Measurements from ENCODE around the gene EPHA1.

EPHA1 gene

DNA sequence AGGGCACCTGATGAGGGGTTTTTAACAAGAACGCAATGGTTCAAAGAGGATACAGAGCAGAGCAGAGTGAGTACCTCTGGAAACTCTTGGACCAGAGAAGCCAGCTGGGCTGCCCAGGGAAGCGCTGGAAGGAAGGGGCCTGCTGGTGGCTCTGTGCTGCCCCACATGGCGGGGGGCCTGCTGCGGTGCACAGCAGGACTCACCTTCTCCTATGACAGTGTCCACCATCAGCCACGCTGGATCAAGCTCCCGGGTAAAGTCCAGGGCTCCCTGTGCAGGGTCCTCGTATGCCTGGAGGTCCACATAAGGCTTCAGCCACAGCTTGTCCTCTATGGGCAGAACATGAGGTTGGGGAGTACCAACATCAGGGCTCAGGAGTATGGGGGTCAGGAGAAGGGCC is 12.5 kb downstream of the EPHA1 start:
- peaks cover 86% of the 10 kb centered on the region for H3K36me3 ChIP-seq (ENCODE audit: low read depth)
- no peaks in the 10 kb centered on the region for H3K27me3 ChIP-seq (ENCODE audit: insufficient read depth, poor library complexity, severe bottlenecking)
- ATAC-seq (ENCODE audit: low read depth), result no peak
- no peaks in the 10 kb centered on the region for H3K9me3 ChIP-seq (ENCODE audit: severe bottlenecking)
- no peaks in the 10 kb centered on the region for H3K4me1 ChIP-seq (ENCODE audit: insufficient read depth, poor library complexity, severe bottlenecking)
- H3K27ac ChIP-seq (ENCODE audit: poor library complexity, severe bottlenecking), result no peak overlapping the region
- no peak overlapping the region for H3K4me3 ChIP-seq (ENCODE audit: severe bottlenecking)
- TF ChIP-seq, protein P1, sequence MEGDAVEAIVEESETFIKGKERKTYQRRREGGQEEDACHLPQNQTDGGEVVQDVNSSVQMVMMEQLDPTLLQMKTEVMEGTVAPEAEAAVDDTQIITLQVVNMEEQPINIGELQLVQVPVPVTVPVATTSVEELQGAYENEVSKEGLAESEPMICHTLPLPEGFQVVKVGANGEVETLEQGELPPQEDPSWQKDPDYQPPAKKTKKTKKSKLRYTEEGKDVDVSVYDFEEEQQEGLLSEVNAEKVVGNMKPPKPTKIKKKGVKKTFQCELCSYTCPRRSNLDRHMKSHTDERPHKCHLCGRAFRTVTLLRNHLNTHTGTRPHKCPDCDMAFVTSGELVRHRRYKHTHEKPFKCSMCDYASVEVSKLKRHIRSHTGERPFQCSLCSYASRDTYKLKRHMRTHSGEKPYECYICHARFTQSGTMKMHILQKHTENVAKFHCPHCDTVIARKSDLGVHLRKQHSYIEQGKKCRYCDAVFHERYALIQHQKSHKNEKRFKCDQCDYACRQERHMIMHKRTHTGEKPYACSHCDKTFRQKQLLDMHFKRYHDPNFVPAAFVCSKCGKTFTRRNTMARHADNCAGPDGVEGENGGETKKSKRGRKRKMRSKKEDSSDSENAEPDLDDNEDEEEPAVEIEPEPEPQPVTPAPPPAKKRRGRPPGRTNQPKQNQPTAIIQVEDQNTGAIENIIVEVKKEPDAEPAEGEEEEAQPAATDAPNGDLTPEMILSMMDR (IDR thresholded peaks at IDR 0.05; ENCODE audit: poor library complexity, severe bottlenecking), result no peak
- DNase-seq (ENCODE audit: low spot score), result no peak

- no peak overlapping the region for H3K27ac ChIP-seq (ENCODE audit: poor library complexity, severe bottlenecking)
- peaks cover 86% of the 10 kb centered on the region for H3K36me3 ChIP-seq (ENCODE audit: low read depth)
- ATAC-seq (ENCODE audit: low read depth) (no peak), DNase-seq (ENCODE audit: low spot score) (no peak)
- H3K4me1 ChIP-seq (ENCODE audit: insufficient read depth, poor library complexity, severe bottlenecking), result no peaks in the 10 kb centered on the region
- H3K9me3 ChIP-seq (ENCODE audit: severe bottlenecking), result no peaks in the 10 kb centered on the region
- TF ChIP-seq, protein P1 (IDR thresholded peaks at IDR 0.05; ENCODE audit: poor library complexity, severe bottlenecking), result no peak
- no peak overlapping the region for H3K4me3 ChIP-seq (ENCODE audit: severe bottlenecking)
- H3K27me3 ChIP-seq (ENCODE audit: insufficient read depth, poor library complexity, severe bottlenecking), result no peaks in the 10 kb centered on the region
Observed at GRCh38 chr7:143395187-143396149, 13.2 kb downstream of the EPHA1 start.

DNA sequence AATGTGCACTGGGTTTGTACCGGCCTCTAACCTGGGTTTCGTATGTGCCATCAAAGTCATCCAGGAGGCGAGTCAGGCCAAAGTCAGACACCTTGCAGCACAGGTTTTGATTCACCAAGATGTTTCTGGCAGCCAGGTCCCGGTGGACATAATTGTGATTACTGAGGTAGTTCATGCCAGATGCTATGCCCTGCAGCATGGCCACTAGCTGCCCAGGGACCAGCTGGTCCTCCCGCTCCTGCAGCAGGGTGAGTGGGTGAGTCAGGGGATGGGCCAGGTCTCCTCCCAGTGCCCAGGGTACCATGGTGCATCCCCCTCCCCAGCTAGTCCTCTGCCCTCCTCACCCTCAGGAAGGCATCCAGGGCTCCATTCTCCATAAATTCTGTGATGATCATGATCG is 13.9 kb downstream of the EPHA1 start:
- H3K9me3 ChIP-seq (ENCODE audit: severe bottlenecking), result no peaks in the 10 kb centered on the region
- H3K4me1 ChIP-seq (ENCODE audit: insufficient read depth, poor library complexity, severe bottlenecking), result no peaks in the 10 kb centered on the region
- ATAC-seq (ENCODE audit: low read depth), result no peak
- TF ChIP-seq, protein P1 (IDR thresholded peaks at IDR 0.05; ENCODE audit: poor library complexity, severe bottlenecking), result no peak
- H3K27me3 ChIP-seq (ENCODE audit: insufficient read depth, poor library complexity, severe bottlenecking), result no peaks in the 10 kb centered on the region
- H3K27ac ChIP-seq (ENCODE audit: poor library complexity, severe bottlenecking), result no peak overlapping the region
- no peak for DNase-seq (ENCODE audit: low spot score)
- peaks cover 87% of the 10 kb centered on the region for H3K36me3 ChIP-seq (ENCODE audit: low read depth)
- no peak overlapping the region for H3K4me3 ChIP-seq (ENCODE audit: severe bottlenecking)

DNA sequence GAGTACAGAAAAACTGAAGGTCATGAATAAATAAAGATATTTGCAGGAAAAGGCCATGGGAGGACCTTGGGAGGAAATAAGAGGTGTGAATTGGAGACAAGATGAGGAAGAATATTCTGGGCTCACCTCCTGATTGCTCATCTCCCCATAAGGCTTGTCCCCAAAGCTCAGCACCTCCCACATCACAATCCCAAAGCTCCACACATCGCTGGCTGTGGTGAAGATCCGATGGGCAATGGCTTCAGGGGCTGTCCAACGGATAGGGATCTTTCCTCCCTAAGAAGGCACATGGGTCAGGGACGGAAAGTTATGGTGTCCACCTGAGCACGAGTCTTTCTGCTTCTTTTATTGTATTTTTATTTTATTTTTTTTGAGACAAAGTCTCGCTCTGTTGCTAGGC is 14.6 kb downstream of the EPHA1 start:
- H3K9me3 ChIP-seq (ENCODE audit: severe bottlenecking), result no peaks in the 10 kb centered on the region
- DNase-seq (ENCODE audit: low spot score) (no peak), ATAC-seq (ENCODE audit: low read depth) (no peak)
- H3K36me3 ChIP-seq (ENCODE audit: low read depth), result peaks cover 94% of the 10 kb centered on the region
- no peak overlapping the region for H3K27ac ChIP-seq (ENCODE audit: poor library complexity, severe bottlenecking)
- no peaks in the 10 kb centered on the region for H3K4me1 ChIP-seq (ENCODE audit: insufficient read depth, poor library complexity, severe bottlenecking)
- TF ChIP-seq, protein P1 (IDR thresholded peaks at IDR 0.05; ENCODE audit: poor library complexity, severe bottlenecking), result no peak
- no peaks in the 10 kb centered on the region for H3K27me3 ChIP-seq (ENCODE audit: insufficient read depth, poor library complexity, severe bottlenecking)
- no peak overlapping the region for H3K4me3 ChIP-seq (ENCODE audit: severe bottlenecking)

Data from RWPE2 (cell line).